Nephron progenitor cell (in vitro differentiated cells): ENCODE data around the gene SIRT7.
A peak's percentile ranks its signal among the peaks of the same experiment; 100 is the strongest.

Experiments used
- DNase-seq: peaks from one replicate; pipeline ENCODE4 v3.0.0; 2021
- H3K27ac Mint-ChIP-seq: 2 replicates; pipeline ENCODE4 v1.8.0; 2021; ENCODE audit warnings: mild to moderate bottlenecking, moderate library complexity, mixed read lengths
- H3K27me3 Mint-ChIP-seq: 2 replicates; pipeline ENCODE4 v1.8.0; 2021; ENCODE audit warnings: mild to moderate bottlenecking, low read depth, mixed read lengths; ENCODE audit not compliant: poor library complexity
- H3K36me3 Mint-ChIP-seq: 2 replicates; pipeline ENCODE4 v1.8.0; 2021; ENCODE audit warnings: low read depth, mixed read lengths
- H3K4me1 Mint-ChIP-seq: 2 replicates; pipeline ENCODE4 v1.8.0; 2021; ENCODE audit warnings: mixed read lengths
- H3K4me3 Mint-ChIP-seq: 2 replicates; pipeline ENCODE4 v1.8.0; 2021; ENCODE audit warnings: mild to moderate bottlenecking, moderate library complexity, mixed read lengths
- H3K9me3 Mint-ChIP-seq: 2 replicates; pipeline ENCODE4 v1.8.0; 2021; ENCODE audit warnings: mild to moderate bottlenecking, moderate library complexity, mixed read lengths
- TF ChIP-seq, protein P1 (sequence below): fragments of 200-600 bp; sonication (generic); IDR thresholded peaks from 2 replicates; pipeline ENCODE4 v1.5.0; 2021; ENCODE audit warnings: antibody characterized with exemption

The SIRT7 gene

DNA sequence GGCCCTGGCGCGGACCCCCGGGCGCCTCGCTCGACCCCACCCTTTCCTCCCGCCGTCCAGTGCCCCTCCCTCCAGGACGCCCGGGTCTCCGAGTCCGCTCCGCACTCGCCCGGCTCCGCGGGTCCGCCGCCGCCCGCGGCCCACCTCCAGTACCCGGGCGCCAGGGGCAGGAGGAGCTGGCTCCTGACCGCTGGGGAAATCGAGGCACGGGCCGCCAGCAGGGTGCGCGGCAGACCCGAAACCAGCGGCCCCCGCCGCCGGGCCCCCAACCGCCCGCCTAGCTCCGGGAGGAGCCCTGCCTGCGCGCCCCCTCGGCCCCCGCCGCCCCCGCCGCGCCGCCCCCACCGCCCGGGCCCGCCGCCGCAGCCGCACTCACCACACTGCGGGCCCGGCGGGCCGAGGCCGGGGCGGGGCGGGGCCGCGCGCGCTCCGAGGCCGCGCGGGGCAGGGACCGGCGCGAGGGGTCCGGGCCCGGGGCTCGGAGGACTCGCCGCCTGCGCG is 9.2 kb upstream of the SIRT7 start:
- no peaks in the 10 kb centered on the region for H3K36me3 Mint-ChIP-seq
- H3K27ac Mint-ChIP-seq: no peak overlapping the region
- H3K4me3 Mint-ChIP-seq: peak overlapping the region; percentile 69
- TF ChIP-seq, protein P1, sequence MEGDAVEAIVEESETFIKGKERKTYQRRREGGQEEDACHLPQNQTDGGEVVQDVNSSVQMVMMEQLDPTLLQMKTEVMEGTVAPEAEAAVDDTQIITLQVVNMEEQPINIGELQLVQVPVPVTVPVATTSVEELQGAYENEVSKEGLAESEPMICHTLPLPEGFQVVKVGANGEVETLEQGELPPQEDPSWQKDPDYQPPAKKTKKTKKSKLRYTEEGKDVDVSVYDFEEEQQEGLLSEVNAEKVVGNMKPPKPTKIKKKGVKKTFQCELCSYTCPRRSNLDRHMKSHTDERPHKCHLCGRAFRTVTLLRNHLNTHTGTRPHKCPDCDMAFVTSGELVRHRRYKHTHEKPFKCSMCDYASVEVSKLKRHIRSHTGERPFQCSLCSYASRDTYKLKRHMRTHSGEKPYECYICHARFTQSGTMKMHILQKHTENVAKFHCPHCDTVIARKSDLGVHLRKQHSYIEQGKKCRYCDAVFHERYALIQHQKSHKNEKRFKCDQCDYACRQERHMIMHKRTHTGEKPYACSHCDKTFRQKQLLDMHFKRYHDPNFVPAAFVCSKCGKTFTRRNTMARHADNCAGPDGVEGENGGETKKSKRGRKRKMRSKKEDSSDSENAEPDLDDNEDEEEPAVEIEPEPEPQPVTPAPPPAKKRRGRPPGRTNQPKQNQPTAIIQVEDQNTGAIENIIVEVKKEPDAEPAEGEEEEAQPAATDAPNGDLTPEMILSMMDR: no peak
- H3K4me1 Mint-ChIP-seq: peaks cover 48% of the 10 kb centered on the region
- no peaks in the 10 kb centered on the region for H3K9me3 Mint-ChIP-seq
- no peaks in the 10 kb centered on the region for H3K27me3 Mint-ChIP-seq
- no peak for DNase-seq

DNA sequence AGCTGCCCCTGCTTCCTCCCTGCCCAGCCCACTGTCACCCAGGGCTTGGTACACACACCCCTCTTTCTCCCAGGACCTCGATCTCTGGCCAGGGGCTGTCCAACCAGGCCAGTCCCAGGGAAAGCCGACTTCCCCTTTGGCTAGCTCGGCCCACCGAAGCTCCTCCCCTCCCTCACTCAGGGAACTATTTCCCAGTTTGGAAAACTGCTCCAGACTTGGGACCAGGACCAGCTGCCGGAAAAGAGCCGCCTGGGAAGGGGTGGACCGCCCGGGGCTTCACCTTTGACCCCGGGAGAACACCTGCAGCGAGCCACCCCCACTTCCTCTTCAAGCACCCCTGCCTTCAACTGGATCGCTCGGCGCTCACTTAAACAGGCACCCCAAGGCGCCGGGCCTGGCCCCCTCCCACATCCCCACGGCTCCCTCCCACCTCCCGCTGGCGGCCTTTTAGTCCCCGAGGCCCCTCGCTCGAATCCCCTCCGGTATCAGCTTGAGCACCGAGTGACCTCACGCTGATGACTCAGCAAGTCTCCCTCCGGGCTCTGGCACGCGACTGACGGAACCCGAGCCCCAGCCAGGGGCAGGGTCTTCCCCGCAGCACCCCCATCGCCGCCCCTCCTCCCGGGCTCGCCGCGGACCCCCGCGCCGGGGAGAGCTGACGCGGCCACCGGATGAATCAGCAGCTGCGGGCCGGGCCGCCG is 8.6 kb upstream of the SIRT7 start:
- TF ChIP-seq, protein P1: no peak
- Mint-ChIP-seq H3K27ac (peak overlapping the region; percentile 94), H3K27me3 (no peaks in the 10 kb centered on the region), H3K36me3 (no peaks in the 10 kb centered on the region), H3K4me1 (peaks cover 53% of the 10 kb centered on the region), H3K4me3 (peak overlapping the region; percentile 80), H3K9me3 (no peaks in the 10 kb centered on the region)
- peak; percentile 69 for DNase-seq

DNA sequence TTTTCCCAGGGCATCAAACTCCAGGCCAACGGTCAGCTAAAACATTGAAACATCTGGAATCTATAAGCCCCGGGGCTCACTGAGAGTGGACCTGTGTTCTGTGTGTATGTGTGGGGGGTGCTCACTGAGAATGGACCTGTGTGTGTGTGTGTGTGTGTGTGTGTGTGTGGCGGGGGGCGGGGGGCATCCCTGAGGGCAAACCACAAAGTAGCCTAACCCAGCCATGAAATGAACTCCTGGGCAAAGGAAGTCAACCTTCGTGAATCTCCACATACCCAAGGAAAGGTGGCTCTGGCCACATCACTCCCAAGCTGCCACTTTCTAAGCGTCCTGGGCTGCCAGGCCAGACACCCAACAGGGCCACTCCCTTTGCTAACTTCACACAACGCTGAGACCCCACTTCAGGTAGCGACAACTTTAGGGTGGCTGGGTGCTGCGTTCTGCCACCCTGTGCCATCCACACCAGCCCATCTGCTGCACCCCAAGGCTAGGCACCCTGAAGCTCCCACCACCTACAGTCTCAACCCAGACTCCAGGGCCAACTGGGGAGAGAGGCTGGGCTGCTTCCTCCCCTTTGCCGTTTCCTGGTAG is 8.0 kb upstream of the SIRT7 start:
- H3K9me3 Mint-ChIP-seq: no peaks in the 10 kb centered on the region
- DNase-seq: no peak
- peaks cover 5% of the 10 kb centered on the region for H3K36me3 Mint-ChIP-seq
- peaks cover 56% of the 10 kb centered on the region for H3K4me1 Mint-ChIP-seq
- TF ChIP-seq, protein P1: no peak
- peak overlapping the region; percentile 80 for H3K4me3 Mint-ChIP-seq
- peak overlapping the region; percentile 94 for H3K27ac Mint-ChIP-seq
- no peaks in the 10 kb centered on the region for H3K27me3 Mint-ChIP-seq

DNA sequence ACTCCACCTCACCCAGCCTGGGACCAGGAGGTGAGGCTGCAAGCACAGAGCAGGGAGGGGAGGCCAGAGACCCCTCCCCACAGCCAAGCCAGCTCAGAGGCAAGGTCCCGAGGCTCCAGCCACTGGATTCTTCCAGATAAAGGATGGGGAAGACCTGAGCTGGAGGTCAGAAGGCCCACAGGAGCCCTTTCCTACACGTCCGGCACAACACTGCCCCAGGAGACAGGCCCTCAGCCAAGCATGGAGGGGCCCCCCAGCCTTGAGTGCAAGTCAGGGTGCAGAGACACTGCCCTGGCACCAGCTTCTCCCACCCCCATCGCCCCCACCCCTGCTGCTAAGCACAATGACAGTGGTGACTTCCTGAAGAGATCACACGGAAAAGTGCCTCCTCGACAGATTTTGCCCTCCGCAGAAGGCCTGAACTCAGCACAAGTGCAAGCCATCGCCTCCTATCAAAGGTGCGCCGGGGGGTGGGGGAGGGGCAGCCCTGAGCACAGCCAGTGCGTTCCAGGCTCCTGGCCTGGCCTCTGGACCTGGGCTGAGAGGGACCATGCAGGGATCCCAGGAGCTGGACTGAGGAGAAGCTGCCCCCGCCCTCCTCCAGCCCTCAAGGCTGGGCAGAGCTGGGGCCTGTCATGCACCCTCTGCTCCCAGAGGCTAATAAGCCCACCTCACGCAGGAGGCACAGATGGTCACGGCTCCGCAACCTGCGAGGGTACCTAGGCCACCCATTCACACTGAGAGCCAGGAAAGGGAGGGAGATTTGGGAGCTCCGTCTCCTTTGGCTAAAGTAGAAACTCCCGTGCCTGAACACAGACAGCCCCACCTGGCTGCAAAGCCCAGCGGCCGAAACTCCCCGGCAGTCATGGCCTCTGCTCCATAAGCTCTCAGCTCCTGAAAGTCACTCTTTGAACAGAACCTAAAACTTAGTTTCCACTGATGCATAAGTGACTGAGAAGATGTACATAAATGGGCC is 6.9 kb upstream of the SIRT7 start:
- no peaks in the 10 kb centered on the region for H3K27me3 Mint-ChIP-seq
- peak overlapping the region; percentile 90 for H3K27ac Mint-ChIP-seq
- H3K9me3 Mint-ChIP-seq: no peaks in the 10 kb centered on the region
- peaks cover 54% of the 10 kb centered on the region for H3K4me1 Mint-ChIP-seq
- peaks cover 6% of the 10 kb centered on the region for H3K36me3 Mint-ChIP-seq
- no peak for DNase-seq
- peak overlapping the region; percentile 80 for H3K4me3 Mint-ChIP-seq
- TF ChIP-seq, protein P1: no peak

- H3K9me3 Mint-ChIP-seq: no peaks in the 10 kb centered on the region
- peaks cover 49% of the 10 kb centered on the region for H3K4me1 Mint-ChIP-seq
- peak overlapping the region; percentile 96 for H3K27ac Mint-ChIP-seq
- H3K27me3 Mint-ChIP-seq: no peaks in the 10 kb centered on the region
- H3K4me3 Mint-ChIP-seq: peak overlapping the region; percentile 72
- DNase-seq: peak; percentile 72
- TF ChIP-seq, protein P1: no peak
- H3K36me3 Mint-ChIP-seq: peaks cover 6% of the 10 kb centered on the region
These were observed 5.6 kb upstream of the SIRT7 start for GRCh38 chr17:81923302-81924260.
